AG10803 (cell line): ENCODE data around the gene LRRC46.

Experiments
- DNase-seq: peaks from one replicate; pipeline ENCODE4 v3.0.0; 2010; ENCODE audit warnings: low read depth
- H3K4me3 ChIP-seq: 2 replicates; pipeline ENCODE4 v1.5.1; 2011; ENCODE audit warnings: mild to moderate bottlenecking, low read length, control low read depth
- CTCF ChIP-seq: conservative IDR thresholded peaks from 2 replicates; pipeline ENCODE4 v1.5.1; 2011; ENCODE audit warnings: mild to moderate bottlenecking, low read length, control low read depth, inconsistent platforms

The LRRC46 gene

DNA sequence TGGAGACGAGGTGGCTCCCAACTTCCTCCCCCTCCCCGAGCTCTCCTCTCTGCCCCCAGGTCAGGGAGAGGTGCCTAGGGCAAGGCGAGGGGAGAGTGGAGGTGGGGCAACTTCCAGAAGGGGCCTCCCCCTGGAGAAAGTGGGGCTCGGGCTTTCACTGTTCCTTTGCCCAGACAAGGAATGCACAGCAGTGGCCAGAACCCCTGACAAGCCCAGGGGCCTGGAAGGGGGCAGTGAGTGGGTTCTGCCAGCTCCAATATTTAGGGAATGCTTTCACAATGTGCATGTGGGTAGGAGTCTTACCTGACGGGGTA, 52.9 kb downstream of the LRRC46 start:
- TF ChIP-seq CTCF = no peak

DNA sequence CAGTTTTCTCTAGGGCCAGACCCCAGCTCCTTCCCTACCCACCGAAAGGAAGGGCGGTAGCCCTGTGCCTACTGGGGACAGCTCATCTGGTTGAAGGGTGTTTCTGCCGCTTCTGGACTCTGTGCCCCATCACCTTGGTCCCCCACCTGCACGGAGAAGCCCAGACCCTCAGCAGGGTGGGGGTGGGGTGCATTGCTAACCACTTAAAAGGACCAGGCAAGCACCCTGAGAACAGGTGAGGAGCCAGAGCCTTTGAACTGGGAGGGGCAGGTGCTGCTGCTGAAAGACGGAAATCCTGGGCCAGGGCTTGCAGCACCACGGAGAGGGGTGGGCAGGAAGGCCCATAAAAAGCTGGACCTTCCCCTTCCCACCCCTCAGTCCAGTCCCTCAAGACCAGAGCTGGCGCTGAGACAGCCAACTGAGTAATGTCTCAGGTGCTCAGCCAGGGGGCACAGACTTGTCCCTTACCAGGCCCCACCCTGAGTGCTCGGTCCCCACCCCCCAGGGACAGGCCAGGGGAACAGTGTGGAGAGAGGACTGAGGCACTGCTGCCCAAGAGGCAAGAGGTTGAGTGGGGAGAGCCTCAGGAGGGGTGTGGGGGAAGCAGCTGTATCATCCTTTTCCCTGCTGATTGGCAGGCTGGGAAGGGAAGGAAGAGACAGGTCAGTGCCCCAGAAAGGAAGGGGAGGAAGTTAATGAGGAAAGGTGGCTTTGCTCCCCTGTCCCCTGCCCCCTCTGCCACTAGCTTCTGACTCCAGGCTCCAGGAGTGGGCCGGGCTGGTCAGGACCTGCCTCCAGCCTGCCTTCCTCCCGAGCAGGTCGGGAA, 53.6 kb downstream of the LRRC46 start:
- H3K4me3 ChIP-seq = no peak overlapping the region
- TF ChIP-seq CTCF = no peak
- DNase-seq = no peak

More for the DNA sequence above, 52.9 kb downstream of the LRRC46 start:
- no peak overlapping the region for H3K4me3 ChIP-seq
- no peak for DNase-seq
